Measurements from ENCODE around the gene GNB2. TPM values are rescaled to one million over a fixed set of nuclear protein-coding genes. Genes with fewer than 3 reads are reported as not detected.

GNB2 gene
- total RNA-seq, 1 experiment from 2014 or later = 174 TPM

GRCh38 chr7:100677308-100678267 lies 4.0 kb downstream of the GNB2 start:
- H3K14ac ChIP-seq (ENCODE audit: insufficient read depth, low read length) = no peak overlapping the region
- peaks cover 6 to 21% of the 10 kb centered on the region in 2 experiments for H3K4me1 Mint-ChIP-seq
- no peaks in the 10 kb centered on the region for H3K9me3 Mint-ChIP-seq
- no peak overlapping the region for H2AFZ ChIP-seq (ENCODE audit: low read length)
- H3K36me3 Mint-ChIP-seq (ENCODE audit: insufficient read depth in 1 of 3, low read depth in 3 of 3) = peaks cover 10 to 44% (median 43%) of the 10 kb centered on the region in 3 experiments; a peak in 6 of 7 replicates
- no peak overlapping the region for H3K4me2 ChIP-seq (ENCODE audit: insufficient read depth, insufficient read length, low read length)
- H3K4me3 Mint-ChIP-seq = no peak overlapping the region; a peak in 1 of 5 replicates
- H4K8ac ChIP-seq (replicated peaks; ENCODE audit: insufficient read length, low read depth, low read length) = no peak overlapping the region
- no peak overlapping the region for H4K91ac ChIP-seq (ENCODE audit: insufficient read length, low read depth, low read length)
- H3K9me3 ChIP-seq (ENCODE audit: control insufficient read depth, low read depth, low read length) = no peaks in the 10 kb centered on the region
- H2AK5ac ChIP-seq (ENCODE audit: insufficient read length, low read length) = no peak overlapping the region
- no peak overlapping the region for H2BK20ac ChIP-seq (ENCODE audit: low read depth, low read length, poor library complexity, severe bottlenecking)
- no peak overlapping the region for H3K56ac ChIP-seq (ENCODE audit: insufficient read length, low read depth, low read length)
- no peak overlapping the region for H3K18ac ChIP-seq (ENCODE audit: insufficient read length, low read depth, low read length)
- TF ChIP-seq, protein P1, sequence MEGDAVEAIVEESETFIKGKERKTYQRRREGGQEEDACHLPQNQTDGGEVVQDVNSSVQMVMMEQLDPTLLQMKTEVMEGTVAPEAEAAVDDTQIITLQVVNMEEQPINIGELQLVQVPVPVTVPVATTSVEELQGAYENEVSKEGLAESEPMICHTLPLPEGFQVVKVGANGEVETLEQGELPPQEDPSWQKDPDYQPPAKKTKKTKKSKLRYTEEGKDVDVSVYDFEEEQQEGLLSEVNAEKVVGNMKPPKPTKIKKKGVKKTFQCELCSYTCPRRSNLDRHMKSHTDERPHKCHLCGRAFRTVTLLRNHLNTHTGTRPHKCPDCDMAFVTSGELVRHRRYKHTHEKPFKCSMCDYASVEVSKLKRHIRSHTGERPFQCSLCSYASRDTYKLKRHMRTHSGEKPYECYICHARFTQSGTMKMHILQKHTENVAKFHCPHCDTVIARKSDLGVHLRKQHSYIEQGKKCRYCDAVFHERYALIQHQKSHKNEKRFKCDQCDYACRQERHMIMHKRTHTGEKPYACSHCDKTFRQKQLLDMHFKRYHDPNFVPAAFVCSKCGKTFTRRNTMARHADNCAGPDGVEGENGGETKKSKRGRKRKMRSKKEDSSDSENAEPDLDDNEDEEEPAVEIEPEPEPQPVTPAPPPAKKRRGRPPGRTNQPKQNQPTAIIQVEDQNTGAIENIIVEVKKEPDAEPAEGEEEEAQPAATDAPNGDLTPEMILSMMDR (conservative IDR thresholded peaks at IDR 0.05) = no peak
- DNase-seq = no peak
- no peak overlapping the region for H2BK5ac ChIP-seq (ENCODE audit: insufficient read length, low read length)
- no peak overlapping the region for H3K9ac ChIP-seq (ENCODE audit: extremely low read depth, insufficient read length, low read length)
- H4K5ac ChIP-seq (ENCODE audit: insufficient read length, low read depth, low read length) = no peak overlapping the region
- H3K23me2 ChIP-seq (ENCODE audit: insufficient read length, low read depth, low read length, poor library complexity, severe bottlenecking) = peaks cover 20% of the 10 kb centered on the region
- no peak overlapping the region for H3K4ac ChIP-seq (ENCODE audit: low read depth, low read length)
- no CpG with 5 or more reads among the region's 36 CpGs for WGBS (ENCODE audit: extremely low coverage, insufficient read length, low lambda C conversion rate)
- H3K27me3 ChIP-seq (ENCODE audit: insufficient read depth, low read length) = no peaks in the 10 kb centered on the region
- no peaks in the 10 kb centered on the region for H3K79me1 ChIP-seq (ENCODE audit: insufficient read depth, low read depth, low read length, poor library complexity, severe bottlenecking)
- H3K27ac Mint-ChIP-seq = peak overlapping the region in 1 of 3 experiments; percentile 88; a peak in 1 of 7 replicates
- peaks cover 9% of the 10 kb centered on the region for H3K27me3 Mint-ChIP-seq (ENCODE audit: low read depth)
- no peaks in the 10 kb centered on the region for H3K4me1 ChIP-seq (ENCODE audit: insufficient read depth, low read length)
- H3T11ph ChIP-seq (ENCODE audit: low read length) = no peak overlapping the region
- H2BK120ac ChIP-seq (ENCODE audit: low read depth, low read length, poor library complexity, severe bottlenecking) = no peak overlapping the region
- H3K27ac ChIP-seq (ENCODE audit: insufficient read length, low read depth, low read length) = no peak overlapping the region
- no peaks in the 10 kb centered on the region for H3K79me2 ChIP-seq (ENCODE audit: insufficient read depth, low read length)
- H3K23ac ChIP-seq (ENCODE audit: insufficient read length, low read depth, low read length) = no peak overlapping the region
- H2BK15ac ChIP-seq (ENCODE audit: low read depth, low read length) = no peak overlapping the region
- H4K20me1 ChIP-seq (ENCODE audit: control insufficient read depth, insufficient read depth, insufficient read length) = no peaks in the 10 kb centered on the region
- H2BK12ac ChIP-seq (ENCODE audit: insufficient read length, low read depth, low read length) = no peak overlapping the region
